AG04449 (cell line): Measurements from ENCODE around the gene IL1R2.
A peak's percentile ranks its signal among the peaks of the same experiment; 100 is the strongest.

Experiments
- CTCF ChIA-PET: fragments of 350-600 bp; formaldehyde crosslinking; extraction: SDS; loops from one replicate; lab custom pipeline; 2021; ENCODE audit warnings: antibody characterized with exemption; lab: Yijun Ruan, JAX
- POLR2A ChIA-PET: fragments of 400-600, 350-600 bp; formaldehyde crosslinking; extraction: SDS; loops from one replicate; lab custom pipeline; 2020; ENCODE audit warnings: antibody characterized with exemption, inconsistent platforms; lab: Yijun Ruan, JAX
- DNase-seq: peaks from one replicate; pipeline ENCODE4 v3.0.0-alpha.2; 2010; ENCODE audit warnings: low read depth, low spot score
- H3K4me3 ChIP-seq: 2 replicates; pipeline ENCODE4 v1.5.1; 2011; ENCODE audit warnings: low read depth, mild to moderate bottlenecking, control low read depth, low read length
- TF ChIP-seq, protein P1 (sequence below): IDR thresholded peaks from one replicate; pipeline ENCODE4 v1.5.1; 2011; ENCODE audit warnings: mild to moderate bottlenecking, moderate library complexity, low read length, control low read depth, inconsistent platforms; ENCODE audit not compliant: insufficient read depth; ENCODE audit errors: missing control alignments

IL1R2 gene

GRCh38 chr2:102003696-102004095 lies 11.9 kb downstream of the IL1R2 start:
- POLR2A ChIA-PET = no interaction called here
- DNase-seq = no peak
- H3K4me3 ChIP-seq = no peak overlapping the region
- TF ChIP-seq, protein P1, sequence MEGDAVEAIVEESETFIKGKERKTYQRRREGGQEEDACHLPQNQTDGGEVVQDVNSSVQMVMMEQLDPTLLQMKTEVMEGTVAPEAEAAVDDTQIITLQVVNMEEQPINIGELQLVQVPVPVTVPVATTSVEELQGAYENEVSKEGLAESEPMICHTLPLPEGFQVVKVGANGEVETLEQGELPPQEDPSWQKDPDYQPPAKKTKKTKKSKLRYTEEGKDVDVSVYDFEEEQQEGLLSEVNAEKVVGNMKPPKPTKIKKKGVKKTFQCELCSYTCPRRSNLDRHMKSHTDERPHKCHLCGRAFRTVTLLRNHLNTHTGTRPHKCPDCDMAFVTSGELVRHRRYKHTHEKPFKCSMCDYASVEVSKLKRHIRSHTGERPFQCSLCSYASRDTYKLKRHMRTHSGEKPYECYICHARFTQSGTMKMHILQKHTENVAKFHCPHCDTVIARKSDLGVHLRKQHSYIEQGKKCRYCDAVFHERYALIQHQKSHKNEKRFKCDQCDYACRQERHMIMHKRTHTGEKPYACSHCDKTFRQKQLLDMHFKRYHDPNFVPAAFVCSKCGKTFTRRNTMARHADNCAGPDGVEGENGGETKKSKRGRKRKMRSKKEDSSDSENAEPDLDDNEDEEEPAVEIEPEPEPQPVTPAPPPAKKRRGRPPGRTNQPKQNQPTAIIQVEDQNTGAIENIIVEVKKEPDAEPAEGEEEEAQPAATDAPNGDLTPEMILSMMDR = no peak
- CTCF ChIA-PET = interaction anchor here (1.1 to 5.8 kb wide), 4 partner anchors 12 to 238 kb away, joined by 3 to 145 read pairs (median 30); no protein-coding TSS in a partner anchor

- TF ChIP-seq, protein P1 = no peak
- ChIA-PET CTCF (interaction anchor here (0.6 to 6.0 kb wide), 8 partner anchors 11 to 445 kb away, joined by 3 to 145 read pairs (median 4); no protein-coding TSS in a partner anchor), POLR2A (no interaction called here)
- no peak for DNase-seq
- no peak overlapping the region for H3K4me3 ChIP-seq
Measured at GRCh38 chr2:102004581-102004980, 12.8 kb downstream of the IL1R2 start.

- CTCF ChIA-PET = interaction anchor here (0.7 to 6.0 kb wide), 24 partner anchors 10 to 610 kb away, joined by 3 to 145 read pairs (median 5); partner anchors contain the start of gene IL1R1
- no peak for DNase-seq
- POLR2A ChIA-PET = no interaction called here
- no peak overlapping the region for H3K4me3 ChIP-seq
- TF ChIP-seq, protein P1 = no peak
Measured at GRCh38 chr2:102005449-102005848, 13.7 kb downstream of the IL1R2 start.

- ChIA-PET POLR2A (no interaction called here), CTCF (interaction anchor here (0.7 to 6.0 kb wide), 52 partner anchors 7 to 609 kb away, joined by 3 to 145 read pairs (median 4); partner anchors contain the start of gene IL1R1)
- TF ChIP-seq, protein P1 = peak; percentile 64
- DNase-seq = no peak
- H3K4me3 ChIP-seq = no peak overlapping the region
Measured at GRCh38 chr2:102005989-102006885, 14.5 kb downstream of the IL1R2 start.

DNA sequence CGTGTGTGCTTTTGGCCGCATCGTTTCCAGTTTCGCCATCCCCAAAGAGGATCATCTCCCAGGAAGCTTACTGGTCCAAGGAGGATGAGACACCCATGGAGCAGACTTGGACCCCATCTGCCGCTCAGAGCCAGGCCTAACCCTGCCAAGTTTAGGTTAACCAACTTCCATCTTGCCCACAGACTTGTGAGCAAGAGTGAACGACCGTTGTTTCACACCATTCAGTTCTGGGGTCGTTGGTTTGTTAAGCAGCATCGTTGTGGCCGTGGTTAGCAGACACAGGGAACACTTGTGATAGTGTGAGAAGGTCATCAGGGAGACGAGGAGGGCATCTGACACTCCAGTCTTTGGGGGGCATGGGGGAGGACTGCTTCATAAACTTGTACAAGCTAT lies 15.1 kb downstream of the IL1R2 start:
- no peak overlapping the region for H3K4me3 ChIP-seq
- CTCF ChIA-PET = interaction anchor here (0.7 to 6.0 kb wide), 34 partner anchors 8 to 450 kb away, joined by 3 to 145 read pairs (median 4); partner anchors contain the start of gene IL1R1
- TF ChIP-seq, protein P1 = no peak
- no peak for DNase-seq
- POLR2A ChIA-PET = no interaction called here

DNA sequence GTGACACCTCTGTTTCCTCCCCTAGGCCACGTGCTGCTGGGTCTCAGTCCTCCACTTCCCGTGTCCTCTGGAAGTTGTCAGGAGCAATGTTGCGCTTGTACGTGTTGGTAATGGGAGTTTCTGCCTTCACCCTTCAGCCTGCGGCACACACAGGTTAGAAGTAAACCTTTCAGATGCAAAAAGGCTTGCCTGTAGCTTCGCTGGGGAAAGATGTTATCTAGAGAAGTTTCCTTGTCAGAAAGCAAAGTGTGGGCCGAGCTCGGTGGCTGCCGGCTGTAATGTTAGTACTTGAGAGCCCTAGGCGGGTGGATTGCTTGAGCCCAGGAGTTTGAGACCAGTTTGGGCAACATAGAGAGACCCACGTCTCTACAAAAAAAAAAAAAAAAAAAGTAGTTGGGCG lies 16.7 kb downstream of the IL1R2 start:
- POLR2A ChIA-PET = no interaction called here
- no peak overlapping the region for H3K4me3 ChIP-seq

More for the DNA sequence above, 16.7 kb downstream of the IL1R2 start:
- CTCF ChIA-PET = interaction anchor here (1.1 to 6.0 kb wide), 9 partner anchors 8 to 233 kb away, joined by 3 to 145 read pairs (median 36); no protein-coding TSS in a partner anchor
- TF ChIP-seq, protein P1 = no peak
- DNase-seq = no peak
